ENCODE measurements around the gene CTBP2. TPM values are rescaled to one million over a fixed set of nuclear protein-coding genes. Genes with fewer than 3 reads are reported as not detected.

The CTBP2 gene
- total RNA-seq, 1 experiment from 2014 or later: 97.2 TPM

DNA sequence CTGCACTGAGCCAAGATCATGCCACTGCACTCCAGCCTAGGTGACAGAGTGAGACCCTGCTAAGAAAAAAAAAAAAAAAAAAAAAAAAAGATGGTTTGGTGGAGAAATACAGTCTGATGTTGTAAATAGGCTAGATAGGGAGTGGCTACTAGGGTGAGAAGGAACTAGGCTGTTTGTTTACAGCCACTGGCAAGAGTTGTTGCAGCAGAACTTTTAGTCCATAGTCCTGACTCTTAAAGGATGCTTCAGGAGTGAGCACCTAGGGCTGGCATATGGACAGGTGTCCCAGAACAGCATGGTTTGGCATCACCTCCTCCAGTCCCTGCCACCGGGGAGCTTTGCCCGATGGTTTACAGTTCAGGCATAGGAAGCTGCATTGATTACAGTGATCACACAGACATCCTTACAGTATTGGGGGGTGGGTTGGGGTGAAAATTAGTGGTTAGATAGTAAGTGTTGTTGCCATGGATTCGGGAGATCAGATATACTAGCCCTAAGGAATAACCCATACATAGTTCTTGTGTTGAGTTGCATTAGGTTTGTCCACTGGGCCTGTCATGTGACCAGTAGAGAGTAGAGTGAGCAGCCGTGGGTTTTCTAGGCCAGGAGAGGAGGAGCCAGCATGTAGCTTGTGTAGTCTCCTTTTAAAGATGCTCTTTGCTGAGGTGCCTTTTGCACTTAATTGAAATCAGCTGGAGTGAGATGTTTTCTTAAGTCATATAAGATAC is 182.6 kb downstream of the CTBP2 start:
- peaks cover 3% of the 10 kb centered on the region; the same call in 1 of the 2 replicates for H3K36me3 ChIP-seq (ENCODE audit: control insufficient read depth, insufficient read depth, low read length)
- ChIA-PET POLR2A (no interaction called here), CTCF (no interaction called here)
- no peak for DNase-seq
- H3K27me3 Mint-ChIP-seq (ENCODE audit: insufficient read depth, unreplicated experiment): no peaks in the 10 kb centered on the region
- H3K4me1 ChIP-seq: no peaks in the 10 kb centered on the region
- no TSS peak for BruUV-seq (replicated peaks)
- H3K36me3 Mint-ChIP-seq (ENCODE audit: insufficient read depth, unreplicated experiment): peaks cover 76% of the 10 kb centered on the region
- H3K27ac Mint-ChIP-seq (ENCODE audit: unreplicated experiment): no peak overlapping the region
- H3K27me3 ChIP-seq (replicated peaks; ENCODE audit: control insufficient read depth, insufficient read depth, low read length): no peaks in the 10 kb centered on the region
- intact Hi-C loops (cut with micrococcal nuclease; ENCODE audit: unreplicated experiment): no loop called here
- no peaks in the 10 kb centered on the region for H3K9me3 ChIP-seq
- TF ChIP-seq CTCF (IDR thresholded peaks at IDR 0.05; ENCODE audit: insufficient read depth in 1 of 2, low read depth in 1 of 2, low read length in 1 of 2, severe bottlenecking in 1 of 2, unreplicated experiment in 1 of 2): no peak
- no peak overlapping the region for H3K4me3 Mint-ChIP-seq (ENCODE audit: unreplicated experiment)
- no peaks in the 10 kb centered on the region for H3K4me1 Mint-ChIP-seq (ENCODE audit: low read depth, unreplicated experiment)
- no peaks in the 10 kb centered on the region for H3K9me3 Mint-ChIP-seq (ENCODE audit: unreplicated experiment)
- H3K4me3 ChIP-seq (ENCODE audit: low read depth, low read length): no peak overlapping the region

DNA sequence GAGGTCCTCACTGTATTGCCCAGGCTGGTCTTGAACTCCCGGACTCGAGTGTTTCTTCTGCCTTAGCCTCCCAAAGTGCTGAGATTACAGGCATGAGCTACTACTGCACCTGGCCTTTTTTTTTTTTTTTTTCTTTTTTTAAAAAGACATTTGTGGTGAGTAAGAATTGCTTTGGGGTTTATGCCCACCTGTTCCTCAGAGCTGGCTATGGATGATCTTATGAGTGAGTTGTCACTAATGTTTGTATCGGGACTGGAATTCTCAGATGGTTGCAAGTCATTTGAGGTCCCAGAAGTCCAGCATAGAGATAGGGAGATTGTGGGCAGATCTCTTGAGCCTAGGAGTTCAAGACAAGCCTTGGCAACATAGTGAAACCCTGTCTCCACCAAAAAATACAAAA is 183.2 kb downstream of the CTBP2 start:
- ChIA-PET CTCF (no interaction called here), POLR2A (no interaction called here)
- no peaks in the 10 kb centered on the region for H3K4me1 Mint-ChIP-seq (ENCODE audit: low read depth, unreplicated experiment)
- Histone ChIP-seq H3K4me1 (no peaks in the 10 kb centered on the region), H3K4me3 (ENCODE audit: low read depth, low read length) (no peak overlapping the region), H3K27me3 (replicated peaks; ENCODE audit: control insufficient read depth, insufficient read depth, low read length) (no peaks in the 10 kb centered on the region), H3K9me3 (no peaks in the 10 kb centered on the region), H3K36me3 (ENCODE audit: control insufficient read depth, insufficient read depth, low read length) (peaks cover 3% of the 10 kb centered on the region; the same call in 1 of the 2 replicates)
- TF ChIP-seq CTCF (IDR thresholded peaks at IDR 0.05; ENCODE audit: insufficient read depth in 1 of 2, low read depth in 1 of 2, low read length in 1 of 2, severe bottlenecking in 1 of 2, unreplicated experiment in 1 of 2): no peak
- intact Hi-C loops (cut with micrococcal nuclease; ENCODE audit: unreplicated experiment): no loop called here
- no peak overlapping the region for H3K27ac Mint-ChIP-seq (ENCODE audit: unreplicated experiment)
- H3K36me3 Mint-ChIP-seq (ENCODE audit: insufficient read depth, unreplicated experiment): peaks cover 75% of the 10 kb centered on the region
- H3K4me3 Mint-ChIP-seq (ENCODE audit: unreplicated experiment): no peak overlapping the region
- H3K27me3 Mint-ChIP-seq (ENCODE audit: insufficient read depth, unreplicated experiment): no peaks in the 10 kb centered on the region
- BruUV-seq (replicated peaks): no TSS peak
- DNase-seq: no peak
- no peaks in the 10 kb centered on the region for H3K9me3 Mint-ChIP-seq (ENCODE audit: unreplicated experiment)

DNA sequence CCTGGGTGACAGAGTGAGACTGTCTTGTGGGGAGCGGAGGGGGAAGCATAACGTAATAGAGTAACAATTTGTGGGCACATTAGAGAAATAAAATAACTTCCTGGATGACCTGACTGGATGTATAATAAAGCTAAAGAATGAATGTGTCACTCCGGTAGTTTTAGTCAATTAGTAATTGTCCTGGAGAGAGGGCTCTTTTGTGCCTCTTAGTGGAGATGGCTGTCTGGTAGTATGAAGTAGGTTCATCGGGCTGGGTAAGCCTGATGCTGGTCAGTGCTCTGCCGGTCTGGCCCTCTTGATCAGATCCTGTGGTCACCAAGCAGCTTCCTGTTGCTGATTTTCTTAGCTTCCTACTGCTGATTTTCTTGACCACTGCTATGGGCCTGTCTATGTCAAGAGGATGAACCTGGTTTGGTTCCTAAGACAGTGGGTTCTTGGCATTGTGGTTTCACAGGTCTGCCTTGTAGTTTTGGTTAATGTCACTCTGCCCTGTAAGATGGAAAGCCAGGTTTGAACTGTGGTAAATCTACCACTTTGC is 184.3 kb downstream of the CTBP2 start:
- H3K27me3 Mint-ChIP-seq (ENCODE audit: insufficient read depth, unreplicated experiment): no peaks in the 10 kb centered on the region
- Histone ChIP-seq H3K36me3 (ENCODE audit: control insufficient read depth, insufficient read depth, low read length) (peaks cover 2% of the 10 kb centered on the region; the same call in 1 of the 2 replicates), H3K4me3 (ENCODE audit: low read depth, low read length) (no peak overlapping the region), H3K4me1 (no peaks in the 10 kb centered on the region), H3K27me3 (replicated peaks; ENCODE audit: control insufficient read depth, insufficient read depth, low read length) (no peaks in the 10 kb centered on the region), H3K9me3 (no peaks in the 10 kb centered on the region)
- no peak for DNase-seq
- BruUV-seq (replicated peaks): no TSS peak
- peaks cover 64% of the 10 kb centered on the region for H3K36me3 Mint-ChIP-seq (ENCODE audit: insufficient read depth, unreplicated experiment)
- intact Hi-C loops (cut with micrococcal nuclease; ENCODE audit: unreplicated experiment): no loop called here
- no peak overlapping the region for H3K4me3 Mint-ChIP-seq (ENCODE audit: unreplicated experiment)
- ChIA-PET POLR2A (no interaction called here), CTCF (no interaction called here)
- H3K9me3 Mint-ChIP-seq (ENCODE audit: unreplicated experiment): no peaks in the 10 kb centered on the region
- TF ChIP-seq CTCF (IDR thresholded peaks at IDR 0.05; ENCODE audit: insufficient read depth in 1 of 2, low read depth in 1 of 2, low read length in 1 of 2, severe bottlenecking in 1 of 2, unreplicated experiment in 1 of 2): no peak
- H3K27ac Mint-ChIP-seq (ENCODE audit: unreplicated experiment): no peak overlapping the region
- no peaks in the 10 kb centered on the region for H3K4me1 Mint-ChIP-seq (ENCODE audit: low read depth, unreplicated experiment)
